WERI-Rb-1 (cell line): ENCODE data around the gene ETFA.

ENCODE experiments used
- DNase-seq: peaks from one replicate; pipeline ENCODE4 v3.0.0-alpha.2; 2020
- H3K27ac ChIP-seq: fragments of 250-450 bp; sonication (Bioruptor Pico); 2 replicates; pipeline ENCODE4 v1.5.1; 2020; ENCODE audit warnings: mild to moderate bottlenecking, moderate library complexity
- H3K27me3 ChIP-seq: fragments of 250-450 bp; sonication (Bioruptor Pico); 2 replicates; pipeline ENCODE4 v1.5.1; 2021; ENCODE audit warnings: mild to moderate bottlenecking, low read depth, moderate library complexity; ENCODE audit not compliant: insufficient read depth, severe bottlenecking
- H3K36me3 ChIP-seq: fragments of 250-450 bp; sonication (Bioruptor Pico); 2 replicates; pipeline ENCODE4 v1.5.1; 2020; ENCODE audit warnings: mild to moderate bottlenecking, moderate library complexity
- H3K4me3 ChIP-seq: 2 replicates; pipeline ENCODE4 v1.5.1; 2011; ENCODE audit warnings: low read depth, mild to moderate bottlenecking, control low read depth, low read length
- H3K9me3 ChIP-seq: fragments of 250-450 bp; sonication (Bioruptor Pico); 2 replicates; pipeline ENCODE4 v1.5.1; 2021; ENCODE audit warnings: mild to moderate bottlenecking, moderate library complexity; ENCODE audit not compliant: severe bottlenecking
- CTCF ChIP-seq: IDR thresholded peaks from 2 replicates; pipeline ENCODE4 v1.5.1; 2011; ENCODE audit warnings: low read depth, mild to moderate bottlenecking, control low read depth, inconsistent platforms, low read length

The ETFA gene

DNA sequence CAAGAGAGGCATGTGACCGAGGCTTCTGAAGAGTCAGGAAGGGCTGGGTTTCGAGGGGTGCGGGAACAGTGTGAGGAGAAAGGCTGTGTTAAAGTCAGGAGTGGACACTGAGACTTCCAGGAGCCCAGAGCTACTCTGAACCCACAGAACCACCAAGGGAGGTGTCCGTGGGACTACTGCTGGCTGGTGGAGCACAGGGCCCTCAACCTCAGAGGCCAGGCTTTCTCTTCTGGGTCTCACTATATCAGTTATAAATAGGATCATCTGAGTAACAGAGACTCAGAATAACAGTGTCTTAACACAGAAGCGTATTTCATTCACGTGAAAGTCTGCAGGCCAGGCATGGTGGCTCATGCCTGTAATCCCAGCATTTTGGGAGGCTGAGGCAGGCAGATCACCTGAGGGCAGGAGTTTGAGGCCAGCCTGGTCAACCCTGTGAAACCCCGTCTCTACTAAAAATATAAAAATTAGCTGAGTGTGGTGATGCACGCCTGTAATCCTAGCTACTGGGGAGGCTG lies 137.9 kb downstream of the ETFA start:
- Histone ChIP-seq H3K4me3 (no peak overlapping the region), H3K9me3 (no peaks in the 10 kb centered on the region), H3K36me3 (no peaks in the 10 kb centered on the region), H3K27ac (0 out of 2 replicates have a peak overlapping the region, but pooled peaks have one; percentile 9), H3K27me3 (no peaks in the 10 kb centered on the region)
- no peak for TF ChIP-seq CTCF
- DNase-seq = no peak

DNA sequence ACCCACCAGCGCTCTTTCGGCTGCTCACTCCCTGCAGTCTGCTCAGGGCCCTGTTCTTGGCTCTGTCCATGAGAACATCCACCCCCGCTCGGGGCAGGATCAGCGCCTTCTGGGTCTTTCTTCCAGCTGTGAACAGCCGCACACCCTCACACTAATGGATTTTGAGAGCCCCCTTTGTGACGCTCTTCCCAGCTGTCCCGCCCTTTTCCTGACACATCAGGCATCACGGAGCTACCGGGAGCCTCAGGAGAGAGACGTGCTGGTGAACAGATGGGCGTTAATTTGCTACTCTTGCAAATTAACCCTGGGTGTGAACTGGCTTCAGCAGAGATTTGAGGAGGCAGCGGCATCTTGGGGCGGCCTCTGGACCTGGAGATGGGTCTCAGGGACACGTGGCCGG lies 138.5 kb downstream of the ETFA start:
- 0 out of 2 replicates have a peak, but pooled peaks have one; percentile 6 for TF ChIP-seq CTCF
- DNase-seq = peak; percentile 58
- 0 out of 2 replicates have a peak overlapping the region, but pooled peaks have one; percentile 9 for H3K27ac ChIP-seq
- H3K9me3 ChIP-seq = no peaks in the 10 kb centered on the region
- H3K4me3 ChIP-seq = no peak overlapping the region
- no peaks in the 10 kb centered on the region for H3K27me3 ChIP-seq
- no peaks in the 10 kb centered on the region for H3K36me3 ChIP-seq

GRCh38 chr15:76169911-76170800 lies 141.1 kb downstream of the ETFA start:
- DNase-seq = no peak
- H3K27me3 ChIP-seq = no peaks in the 10 kb centered on the region
- H3K4me3 ChIP-seq = no peak overlapping the region
- no peaks in the 10 kb centered on the region for H3K9me3 ChIP-seq
- no peaks in the 10 kb centered on the region for H3K36me3 ChIP-seq
- H3K27ac ChIP-seq = no peak overlapping the region; the same call in 1 of the 2 replicates
- TF ChIP-seq CTCF = no peak

- peak overlapping the region; percentile 39 for H3K4me3 ChIP-seq
- H3K36me3 ChIP-seq = no peaks in the 10 kb centered on the region
- no peaks in the 10 kb centered on the region for H3K27me3 ChIP-seq
- DNase-seq = peak; percentile 60
- no peak for TF ChIP-seq CTCF
- no peaks in the 10 kb centered on the region for H3K9me3 ChIP-seq
- H3K27ac ChIP-seq = peak overlapping the region; percentile 90
These were observed 142.3 kb downstream of the ETFA start for GRCh38 chr15:76169018-76169417.

- peak; percentile 92 for DNase-seq
- no peak for TF ChIP-seq CTCF
- Histone ChIP-seq H3K4me3 (peak overlapping the region; percentile 39), H3K36me3 (no peaks in the 10 kb centered on the region), H3K27me3 (no peaks in the 10 kb centered on the region), H3K27ac (peak overlapping the region; percentile 90), H3K9me3 (no peaks in the 10 kb centered on the region)
These were observed 142.9 kb downstream of the ETFA start for GRCh38 chr15:76168237-76168984.
